Type B pancreatic cell (in vitro differentiated cells): ENCODE data around the gene MYH7. TPM values are rescaled to one million over a fixed set of nuclear protein-coding genes. Genes with fewer than 3 reads are reported as not detected.

ENCODE experiments used
- DNase-seq: peaks from one replicate; pipeline ENCODE4 v3.0.0; 2021; ENCODE audit warnings: mixed read lengths; ENCODE audit not compliant: unreplicated experiment; ENCODE audit errors: extremely low spot score
- H3K27ac Mint-ChIP-seq: 2 replicates; pipeline ENCODE4 v1.8.0; 2021; ENCODE audit warnings: mild to moderate bottlenecking, mixed read lengths
- H3K27me3 Mint-ChIP-seq: 2 replicates; pipeline ENCODE4 v1.8.0; 2021; ENCODE audit warnings: mixed read lengths
- H3K36me3 Mint-ChIP-seq: 2 replicates; pipeline ENCODE4 v1.8.0; 2021; ENCODE audit warnings: mixed read lengths
- H3K4me1 Mint-ChIP-seq: one replicate; pipeline ENCODE4 v1.8.0; 2021; ENCODE audit warnings: mixed read lengths; ENCODE audit not compliant: unreplicated experiment
- H3K4me3 Mint-ChIP-seq: 2 replicates; pipeline ENCODE4 v1.8.0; 2021; ENCODE audit warnings: mild to moderate bottlenecking, mixed read lengths
- H3K9me3 Mint-ChIP-seq: 2 replicates; pipeline ENCODE4 v1.8.0; 2021; ENCODE audit warnings: mixed read lengths
- total RNA-seq: library from RNA; stranded (reverse); gene quantifications from 2 replicates; pipeline ENCODE4 v1.2.1, GENCODE V29; 2021; ENCODE audit warnings: low replicate concordance
- TF ChIP-seq, protein P1 (sequence below): fragments of 200-600 bp; sonication (generic); conservative IDR thresholded peaks from 2 replicates; pipeline ENCODE4 v1.5.0; 2021; ENCODE audit warnings: antibody characterized with exemption, mild to moderate bottlenecking

The MYH7 gene
- total RNA-seq, 1 donor from 2014 or later = 0.14 TPM

- no peaks in the 10 kb centered on the region for H3K36me3 Mint-ChIP-seq
- H3K4me1 Mint-ChIP-seq = peaks cover 9% of the 10 kb centered on the region
- H3K9me3 Mint-ChIP-seq = no peaks in the 10 kb centered on the region
- DNase-seq = peak; percentile 43
- no peak overlapping the region for H3K4me3 Mint-ChIP-seq
- no peak overlapping the region for H3K27ac Mint-ChIP-seq
- TF ChIP-seq, protein P1, sequence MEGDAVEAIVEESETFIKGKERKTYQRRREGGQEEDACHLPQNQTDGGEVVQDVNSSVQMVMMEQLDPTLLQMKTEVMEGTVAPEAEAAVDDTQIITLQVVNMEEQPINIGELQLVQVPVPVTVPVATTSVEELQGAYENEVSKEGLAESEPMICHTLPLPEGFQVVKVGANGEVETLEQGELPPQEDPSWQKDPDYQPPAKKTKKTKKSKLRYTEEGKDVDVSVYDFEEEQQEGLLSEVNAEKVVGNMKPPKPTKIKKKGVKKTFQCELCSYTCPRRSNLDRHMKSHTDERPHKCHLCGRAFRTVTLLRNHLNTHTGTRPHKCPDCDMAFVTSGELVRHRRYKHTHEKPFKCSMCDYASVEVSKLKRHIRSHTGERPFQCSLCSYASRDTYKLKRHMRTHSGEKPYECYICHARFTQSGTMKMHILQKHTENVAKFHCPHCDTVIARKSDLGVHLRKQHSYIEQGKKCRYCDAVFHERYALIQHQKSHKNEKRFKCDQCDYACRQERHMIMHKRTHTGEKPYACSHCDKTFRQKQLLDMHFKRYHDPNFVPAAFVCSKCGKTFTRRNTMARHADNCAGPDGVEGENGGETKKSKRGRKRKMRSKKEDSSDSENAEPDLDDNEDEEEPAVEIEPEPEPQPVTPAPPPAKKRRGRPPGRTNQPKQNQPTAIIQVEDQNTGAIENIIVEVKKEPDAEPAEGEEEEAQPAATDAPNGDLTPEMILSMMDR = no peak
- H3K27me3 Mint-ChIP-seq = peaks cover 4% of the 10 kb centered on the region
These were observed 10.9 kb upstream of the MYH7 start for GRCh38 chr14:23446291-23446851.

DNA sequence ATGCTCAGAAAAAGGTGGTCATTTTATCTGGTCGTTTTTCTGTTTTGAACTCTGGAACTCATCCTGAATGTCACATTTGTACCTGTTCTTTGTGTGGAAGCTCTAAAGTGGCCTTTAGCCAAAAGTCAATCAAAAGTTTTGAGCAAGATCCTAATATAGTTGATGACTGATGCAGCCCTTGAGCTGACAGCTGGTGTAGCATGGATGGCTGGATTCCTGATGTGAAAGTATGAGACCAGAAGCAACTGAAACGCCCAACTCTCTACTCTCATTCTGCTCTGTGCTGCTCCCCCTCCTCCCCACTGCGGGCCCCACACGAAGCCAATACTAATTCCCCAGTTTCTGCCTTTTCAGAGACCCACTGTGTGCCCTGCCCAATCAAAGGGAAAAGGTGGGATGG lies 10.3 kb upstream of the MYH7 start:
- TF ChIP-seq, protein P1 = no peak
- peaks cover 4% of the 10 kb centered on the region for H3K27me3 Mint-ChIP-seq
- no peak overlapping the region for H3K4me3 Mint-ChIP-seq
- H3K4me1 Mint-ChIP-seq = peaks cover 9% of the 10 kb centered on the region
- no peak for DNase-seq
- H3K36me3 Mint-ChIP-seq = no peaks in the 10 kb centered on the region
- H3K9me3 Mint-ChIP-seq = no peaks in the 10 kb centered on the region
- H3K27ac Mint-ChIP-seq = no peak overlapping the region

DNA sequence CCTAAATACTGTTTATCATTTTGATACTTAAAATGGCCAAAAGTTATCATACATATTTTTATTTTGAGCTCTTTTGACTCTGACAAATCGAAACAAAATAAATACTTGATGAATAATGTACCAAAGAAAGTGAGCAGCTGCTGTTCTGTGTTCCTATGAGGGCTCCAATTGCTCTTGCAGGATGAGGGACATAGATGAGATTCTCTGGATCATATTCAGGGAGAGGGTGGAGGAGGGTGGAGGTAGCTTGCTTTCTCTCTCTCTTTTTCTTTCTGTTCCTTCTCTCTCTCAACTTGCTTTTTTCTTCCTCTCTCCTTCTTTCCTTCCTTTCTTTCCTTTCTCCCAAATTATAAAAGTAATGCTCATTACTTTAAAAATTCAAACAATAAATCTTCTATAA lies 8.9 kb upstream of the MYH7 start:
- Mint-ChIP-seq H3K27ac (no peak overlapping the region), H3K4me3 (no peak overlapping the region), H3K36me3 (no peaks in the 10 kb centered on the region), H3K27me3 (peaks cover 4% of the 10 kb centered on the region), H3K9me3 (no peaks in the 10 kb centered on the region), H3K4me1 (peaks cover 9% of the 10 kb centered on the region)
- no peak for DNase-seq
- TF ChIP-seq, protein P1 = no peak

DNA sequence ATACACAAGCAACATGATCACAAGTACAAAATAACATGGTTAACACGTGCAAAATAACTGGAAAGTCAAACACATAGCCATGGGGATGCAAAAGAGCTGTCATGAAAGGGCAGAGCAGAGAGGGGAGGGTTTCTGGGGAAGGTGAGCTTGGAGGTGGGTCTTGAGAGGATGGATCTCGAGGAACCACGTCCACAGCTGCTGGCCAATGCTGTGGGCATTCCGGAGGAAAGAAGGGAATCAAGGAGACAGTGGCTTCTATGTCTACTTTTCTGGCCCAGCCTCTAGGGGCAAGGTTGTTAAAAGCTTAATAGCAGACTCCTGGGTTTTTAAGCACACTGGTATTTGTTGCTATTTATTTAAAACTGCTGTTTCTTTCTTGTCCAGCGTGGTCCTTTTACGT lies 8.4 kb upstream of the MYH7 start:
- H3K4me1 Mint-ChIP-seq = peaks cover 9% of the 10 kb centered on the region
- peak overlapping the region; percentile 8 for H3K27ac Mint-ChIP-seq
- no peaks in the 10 kb centered on the region for H3K9me3 Mint-ChIP-seq
- no peaks in the 10 kb centered on the region for H3K36me3 Mint-ChIP-seq
- H3K4me3 Mint-ChIP-seq = no peak overlapping the region
- TF ChIP-seq, protein P1 = no peak
- peaks cover 4% of the 10 kb centered on the region for H3K27me3 Mint-ChIP-seq
- DNase-seq = peak; percentile 42

- Mint-ChIP-seq H3K4me3 (no peak overlapping the region), H3K4me1 (peaks cover 14% of the 10 kb centered on the region), H3K9me3 (no peaks in the 10 kb centered on the region), H3K27ac (peak overlapping the region; percentile 8), H3K27me3 (peaks cover 4% of the 10 kb centered on the region), H3K36me3 (no peaks in the 10 kb centered on the region)
- peak; percentile 22 for DNase-seq
- TF ChIP-seq, protein P1 = no peak
These were observed 8.0 kb upstream of the MYH7 start for GRCh38 chr14:23443411-23443812.
